NT2/D1 (cell line): ENCODE measurements around the gene ZAR1L.
"Not testable (repeated sequence)": the region's sequence is repeated elsewhere in the genome, so short reads cannot be mapped to it uniquely, and the experiment has no call there.

Source experiments
- DNase-seq: peaks from one replicate; pipeline ENCODE4 v3.0.0-alpha.2; 2011; ENCODE audit warnings: low read depth, low spot score
- H3K27me3 ChIP-seq: 2 replicates; pipeline ENCODE4 v1.6.0; 2011; ENCODE audit warnings: mild to moderate bottlenecking; ENCODE audit not compliant: insufficient read length, insufficient read depth
- H3K36me3 ChIP-seq: 2 replicates; pipeline ENCODE4 v1.6.1; 2011; ENCODE audit warnings: mild to moderate bottlenecking, low read length, mixed read lengths; ENCODE audit not compliant: insufficient read depth, insufficient read length
- H3K4me1 ChIP-seq: 2 replicates; pipeline ENCODE4 v1.5.1; 2011; ENCODE audit not compliant: insufficient read depth, insufficient read length
- H3K4me3 ChIP-seq: 2 replicates; pipeline ENCODE4 v1.5.1; 2011; ENCODE audit warnings: low read depth; ENCODE audit not compliant: insufficient read length
- H3K9ac ChIP-seq: 2 replicates; pipeline ENCODE4 v1.6.0; 2011; ENCODE audit warnings: low read depth; ENCODE audit not compliant: insufficient read length
- H3K9me3 ChIP-seq: 2 replicates; pipeline ENCODE4 v1.5.1; 2011; ENCODE audit warnings: mild to moderate bottlenecking, low read length; ENCODE audit not compliant: insufficient read depth
- SUZ12 ChIP-seq: IDR thresholded peaks from 2 replicates; pipeline ENCODE4 v1.6.1; 2011; ENCODE audit not compliant: insufficient read length, insufficient read depth; ENCODE audit errors: extremely low read depth
- YY1 ChIP-seq: IDR thresholded peaks from 2 replicates; pipeline ENCODE4 v1.6.1; 2011; ENCODE audit not compliant: insufficient read length, insufficient read depth
- ZNF274 ChIP-seq: IDR thresholded peaks from 2 replicates; pipeline ENCODE4 v1.6.1; 2011; ENCODE audit warnings: mild to moderate bottlenecking, low read depth, low read length

ZAR1L gene

GRCh38 chr13:32315238-32316027 is at the start of gene ZAR1L, which contains the start of gene BRCA2:
TSS of gene ZAR1L (minus strand) at chr13:32315363. CDS start at chr13:32311925, 3,438 bp downstream.
TSS of gene BRCA2 (plus strand) at chr13:32315508. CDS start at chr13:32316461, 953 bp downstream.
- TF ChIP-seq SUZ12, result no peak
- no peak for TF ChIP-seq YY1
- no peak for TF ChIP-seq ZNF274
- DNase-seq, result peak; percentile 63
- no peaks in the 10 kb centered on the region for H3K9me3 ChIP-seq
- H3K36me3 ChIP-seq, result peaks cover 23% of the 10 kb centered on the region
- peak within 1 kb of the TSS; percentile 63 for H3K4me3 ChIP-seq
- H3K4me1 ChIP-seq, result no peaks in the 10 kb centered on the region
- H3K9ac ChIP-seq, result peak within 1 kb of the TSS; percentile 87
- no peaks in the 10 kb centered on the region for H3K27me3 ChIP-seq

GRCh38 chr13:32362574-32362973 is 47.4 kb upstream of the ZAR1L start:
- Histone ChIP-seq H3K9me3 (no peaks in the 10 kb centered on the region), H3K4me3 (no peak overlapping the region), H3K27me3 (no peaks in the 10 kb centered on the region), H3K4me1 (no peaks in the 10 kb centered on the region), H3K36me3 (peaks cover 18% of the 10 kb centered on the region), H3K9ac (no peak overlapping the region)
- DNase-seq, result no peak
- TF ChIP-seq ZNF274 (no peak), SUZ12 (no peak), YY1 (no peak)

GRCh38 chr13:32355935-32356334 is 40.8 kb upstream of the ZAR1L start:
- H3K9me3 ChIP-seq, H3K27me3 ChIP-seq, H3K4me3 ChIP-seq, H3K4me1 ChIP-seq, H3K9ac ChIP-seq, DNase-seq: not testable (repeated sequence)
- peaks cover 13% of the 10 kb centered on the region for H3K36me3 ChIP-seq

- TF ChIP-seq ZNF274 (no peak), YY1 (no peak), SUZ12 (no peak)
- H3K4me1 ChIP-seq, result no peaks in the 10 kb centered on the region
- H3K27me3 ChIP-seq, result no peaks in the 10 kb centered on the region
- H3K9me3 ChIP-seq, result no peaks in the 10 kb centered on the region
- peaks cover 21% of the 10 kb centered on the region for H3K36me3 ChIP-seq
- no peak overlapping the region for H3K9ac ChIP-seq
- DNase-seq, result no peak
- no peak overlapping the region for H3K4me3 ChIP-seq
Measured at GRCh38 chr13:32354040-32354439, 38.9 kb upstream of the ZAR1L start.

GRCh38 chr13:32350839-32351441 is 35.8 kb upstream of the ZAR1L start:
- H3K9ac ChIP-seq, H3K4me3 ChIP-seq, H3K9me3 ChIP-seq, H3K27me3 ChIP-seq, DNase-seq, H3K4me1 ChIP-seq: not testable (repeated sequence)
- peaks cover 23% of the 10 kb centered on the region for H3K36me3 ChIP-seq

GRCh38 chr13:32347651-32348050 is 32.5 kb upstream of the ZAR1L start:
- TF ChIP-seq SUZ12 (no peak), YY1 (no peak), ZNF274 (no peak)
- H3K36me3 ChIP-seq, result peaks cover 21% of the 10 kb centered on the region
- no peak for DNase-seq
- no peaks in the 10 kb centered on the region for H3K9me3 ChIP-seq
- no peaks in the 10 kb centered on the region for H3K27me3 ChIP-seq
- no peak overlapping the region for H3K4me3 ChIP-seq
- no peak overlapping the region for H3K9ac ChIP-seq
- H3K4me1 ChIP-seq, result no peaks in the 10 kb centered on the region

- Histone ChIP-seq H3K27me3 (no peaks in the 10 kb centered on the region), H3K36me3 (peaks cover 8% of the 10 kb centered on the region), H3K9me3 (no peaks in the 10 kb centered on the region), H3K4me1 (no peaks in the 10 kb centered on the region), H3K4me3 (no peak overlapping the region), H3K9ac (no peak overlapping the region)
- no peak for TF ChIP-seq ZNF274
- no peak for TF ChIP-seq SUZ12
- TF ChIP-seq YY1, result no peak
- DNase-seq, result no peak
Measured at GRCh38 chr13:32340914-32341313, 25.8 kb upstream of the ZAR1L start.

- Histone ChIP-seq H3K9me3 (no peaks in the 10 kb centered on the region), H3K36me3 (peaks cover 46% of the 10 kb centered on the region), H3K27me3 (no peaks in the 10 kb centered on the region), H3K4me1 (no peaks in the 10 kb centered on the region), H3K4me3 (no peak overlapping the region), H3K9ac (no peak overlapping the region)
- DNase-seq, result no peak
- TF ChIP-seq YY1, result no peak
- no peak for TF ChIP-seq ZNF274
- TF ChIP-seq SUZ12, result no peak
Measured at GRCh38 chr13:32334671-32335070, 19.5 kb upstream of the ZAR1L start.
